HepG2 (cell line): Measurements from ENCODE around the gene ITIH3. TPM values are rescaled to one million over a fixed set of nuclear protein-coding genes. Genes with fewer than 3 reads are reported as not detected.

ENCODE experiments used
- ATAC-seq: fragments of 200-7000 bp; cut with Tn5 transposase; 3 replicates; pipeline ENCODE4 v1.9.1; 2020; ENCODE audit warnings: mild to moderate bottlenecking, moderate library complexity
- BruUV-seq: library from RNA; stranded (reverse); fragments of 400-500 nt; replicated peaks from 2 replicates; lab custom pipeline; 2021; lab: Mats Ljungman, UMichigan
- CTCF ChIA-PET: fragments of 300-600 bp; formaldehyde crosslinking; extraction: SDS; loops from one replicate; lab custom pipeline; 2021; ENCODE audit warnings: low total read pairs, inconsistent platforms, low intra/inter-chr PET ratio; lab: Yijun Ruan, JAX
- POLR2A ChIA-PET: fragments of 350-600 bp; sonication (Branson Sonifier 250); formaldehyde crosslinking; loops from one replicate; lab custom pipeline; 2020; ENCODE audit warnings: antibody characterized with exemption, inconsistent platforms; lab: Yijun Ruan, JAX
- DNase-seq: peaks from one replicate; pipeline ENCODE4 v3.0.0-alpha.2; 2015; ENCODE audit warnings: low spot score
- FAIRE-seq: peaks from 3 replicates; lab custom pipeline; 2011; peaks lifted over from hg19 to GRCh38; lab: Jason Lieb, UNC
- H2AFZ ChIP-seq: one replicate; pipeline ENCODE4 v1.6.1; 2011; ENCODE audit warnings: low read length, inconsistent platforms
- H3K27ac ChIP-seq: fragments of 300-600 bp; 3 replicates; pipeline ENCODE4 v1.8.0; 2011; ENCODE audit warnings: mixed run types, mild to moderate bottlenecking, mixed read lengths, low read length, inconsistent platforms; ENCODE audit not compliant: insufficient read depth; ENCODE audit errors: extremely low read length
- H3K27me3 ChIP-seq, 2 experiments: fragments of 200-600 bp in 1 of 2; 2 replicates in 1 of 2; 3 replicates in 1 of 2; pipeline versions ENCODE4 v1.6.0 to v1.8.0; 2011; ENCODE audit warnings: low read length in 2 of 2, mild to moderate bottlenecking in 2 of 2, moderate library complexity in 2 of 2, inconsistent platforms in 1 of 2; ENCODE audit not compliant: insufficient read depth in 2 of 2, control insufficient read depth in 1 of 2
- H3K36me3 ChIP-seq, 2 experiments: fragments of 200-600 bp in 1 of 2; replicated peaks in 1 of 2; 2 replicates in 1 of 2; 3 replicates in 1 of 2; pipeline versions ENCODE4 v1.5.1 to v1.8.0; 2011; ENCODE audit warnings: low read length in 2 of 2, inconsistent platforms in 1 of 2; ENCODE audit not compliant: insufficient read depth in 2 of 2, control insufficient read depth in 1 of 2
- H3K4me1 ChIP-seq: 2 replicates; pipeline ENCODE4 v1.5.1; 2012; ENCODE audit warnings: low read length, inconsistent platforms; ENCODE audit not compliant: insufficient read depth
- H3K4me2 ChIP-seq: 2 replicates; pipeline ENCODE4 v1.6.0; 2011; ENCODE audit warnings: low read depth, low read length, inconsistent platforms
- H3K4me3 ChIP-seq, 3 experiments: fragments of 200-600 bp in 1 of 3; sonication (generic), shearing (Covaris generic) in 1 of 3; replicated peaks in 1 of 3; 2 replicates each; pipeline ENCODE4 v1.5.1; 2011 to 2016; ENCODE audit warnings: low read length in 3 of 3, inconsistent platforms in 2 of 3, low read depth in 2 of 3, mild to moderate bottlenecking in 2 of 3, control low read depth in 1 of 3, mixed read lengths in 1 of 3; ENCODE audit not compliant: insufficient read depth in 1 of 3
- H3K79me2 ChIP-seq: one replicate; pipeline ENCODE4 v1.6.1; 2011; ENCODE audit warnings: low read length, inconsistent platforms; ENCODE audit not compliant: insufficient read depth
- H3K9ac ChIP-seq: 2 replicates; pipeline ENCODE4 v1.6.0; 2011; ENCODE audit warnings: mild to moderate bottlenecking, low read depth, low read length, inconsistent platforms; ENCODE audit not compliant: insufficient read depth
- H3K9me3 ChIP-seq: 2 replicates; pipeline ENCODE4 v1.5.1; 2012; ENCODE audit warnings: mild to moderate bottlenecking, low read length
- H4K20me1 ChIP-seq: 2 replicates; pipeline ENCODE4 v1.6.0; 2011; ENCODE audit warnings: inconsistent platforms, mild to moderate bottlenecking, low read length, moderate library complexity; ENCODE audit not compliant: insufficient read depth
- NFRKB ChIP-seq: fragments of 450-650 bp; IDR thresholded peaks from 2 replicates; pipeline ENCODE4 v1.6.1; 2017
- SP140L ChIP-seq: sonication (generic); formaldehyde crosslinking; IDR thresholded peaks from 2 replicates; pipeline ENCODE4 v1.4.0; 2020; ENCODE audit warnings: missing genetic modification reagents, borderline replicate concordance
- ZBTB42 ChIP-seq: sonication (generic); formaldehyde crosslinking; IDR thresholded peaks from 2 replicates; pipeline ENCODE4 v1.5.0; 2020; ENCODE audit warnings: mild to moderate bottlenecking, missing genetic modification reagents
- ZNF143 ChIP-seq: sonication (generic); formaldehyde crosslinking; IDR thresholded peaks from 2 replicates; pipeline ENCODE4 v1.4.0; 2020; ENCODE audit warnings: missing genetic modification reagents
- ZSCAN21 ChIP-seq: sonication (generic); formaldehyde crosslinking; IDR thresholded peaks from 2 replicates; pipeline ENCODE4 v1.8.0; 2022; ENCODE audit warnings: mild to moderate bottlenecking, missing genetic modification reagents, moderate library complexity, borderline replicate concordance
- WGBS: methylation state at CpG from one replicate; pipeline ENCODE4 v1.1.6; 2017; ENCODE audit warnings: low lambda C conversion rate; 5-methylcytosine and 5-hydroxymethylcytosine counted together
- in situ Hi-C: cut with HindIII; loops from 2 replicates; pipeline ENCODE4 v1.10.0; 2017; ENCODE audit warnings: low pct_unique_long_range_greater_than_20kb; ENCODE audit not compliant: extremely low pct_ligation_motif_present
- intact Hi-C: fragments of 100-400 bp; cut with micrococcal nuclease; formaldehyde crosslinking; loops from one replicate; pipeline ENCODE4 v1.10.0; 2022; ENCODE audit not compliant: unreplicated experiment
- polyA plus RNA-seq, 8 experiments: library from polyadenylated mRNA; depleted of rRNA in 3 of 8; stranded (reverse) in 7 of 8; unstranded in 1 of 8; fragments of >200 nt; fragmentation: Illumina TruSeq in 4 of 8; extraction: Trizol in 4 of 8; gene quantifications; 2 replicates each; pipeline versions ENCODE4 v1.2.1 to v1.2.3, GENCODE V29; 2011 to 2016; ENCODE audit warnings: low read depth in 4 of 8, missing spikeins in 1 of 8, mixed read lengths in 1 of 8; ENCODE audit not compliant: insufficient read depth in 1 of 8
- total RNA-seq, 5 experiments: library from RNA; depleted of rRNA; stranded (reverse); fragments of >200 nt; fragmentation: Illumina TruSeq; extraction: Trizol; gene quantifications; 2 replicates each; pipeline ENCODE4 v1.2.3, GENCODE V29; 2016; ENCODE audit warnings: low read depth in 1 of 5
- TF ChIP-seq, protein P1 (sequence below): sonication (generic); formaldehyde crosslinking; IDR thresholded peaks from 2 replicates; pipeline ENCODE4 v1.4.0; 2020; ENCODE audit warnings: missing genetic modification reagents, borderline replicate concordance
- TF ChIP-seq, protein P2 (sequence below): sonication (generic); formaldehyde crosslinking; IDR thresholded peaks from 2 replicates; pipeline ENCODE4; 2020; ENCODE audit warnings: missing genetic modification reagents, mild to moderate bottlenecking, borderline replicate concordance
- TF ChIP-seq, protein P3 (sequence below): IDR thresholded peaks from 2 replicates; pipeline ENCODE4 v1.6.1; 2016; ENCODE audit warnings: missing compliant biosample characterization, missing genetic modification reagents, borderline replicate concordance

The ITIH3 gene
- total and polyA plus RNA-seq, 2 of the 13 experiments (the other 11 are each of a cell fraction or from before 2014, with no cell fraction given), result 105 to 632 TPM

DNA sequence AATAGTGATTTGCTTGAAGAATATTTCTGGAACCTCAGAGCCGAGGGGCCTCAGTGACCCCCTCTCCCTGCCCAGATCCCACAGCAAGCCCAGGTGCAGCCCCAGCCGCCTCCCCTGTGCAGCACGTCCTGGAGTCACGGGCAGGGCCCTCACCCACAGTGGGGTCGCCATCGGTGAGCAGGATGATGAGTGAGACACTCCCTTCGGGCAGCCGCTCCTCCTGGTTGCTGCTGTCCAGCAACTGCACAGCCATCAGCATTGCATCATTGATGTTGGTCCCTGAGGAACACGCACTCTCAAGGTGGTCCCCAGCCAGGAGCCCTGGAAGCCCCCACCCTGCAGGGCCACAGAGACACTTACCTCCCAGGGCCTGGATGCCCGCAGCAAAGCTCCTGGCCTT lies 29.4 kb downstream of the ITIH3 start:
- no TSS peak for BruUV-seq
- no CpG with 5 or more reads among the region's 10 CpGs for WGBS
- no peak for FAIRE-seq
- Histone ChIP-seq H3K27me3 (no peaks in the 10 kb centered on the region), H3K36me3 (no peaks in the 10 kb centered on the region), H3K4me1 (peaks cover 70% of the 10 kb centered on the region), H3K9ac (no peak overlapping the region), H3K79me2 (no peaks in the 10 kb centered on the region), H3K27ac (no peak overlapping the region), H3K4me3 (no peak overlapping the region), H3K4me2 (no peak overlapping the region), H4K20me1 (no peaks in the 10 kb centered on the region), H3K9me3 (no peaks in the 10 kb centered on the region), H2AFZ (no peak overlapping the region)
- no peak for TF ChIP-seq SP140L
- no peak for DNase-seq
- ChIA-PET CTCF (no interaction called here), POLR2A (interaction anchor here (0.6 kb wide), 1 partner anchor 1403 kb away, joined by 3 read pairs; no protein-coding TSS in a partner anchor)
- in situ Hi-C loops, result loop anchor here (5.0 kb wide), 1 partner anchor 77 kb away; no protein-coding TSS in a partner anchor
- intact Hi-C loops, result loop anchor here (10.0 kb wide), 1 partner anchor 49 kb away; the partner anchor contains the start of genes ITIH1 and NEK4
- ATAC-seq, result no peak

DNA sequence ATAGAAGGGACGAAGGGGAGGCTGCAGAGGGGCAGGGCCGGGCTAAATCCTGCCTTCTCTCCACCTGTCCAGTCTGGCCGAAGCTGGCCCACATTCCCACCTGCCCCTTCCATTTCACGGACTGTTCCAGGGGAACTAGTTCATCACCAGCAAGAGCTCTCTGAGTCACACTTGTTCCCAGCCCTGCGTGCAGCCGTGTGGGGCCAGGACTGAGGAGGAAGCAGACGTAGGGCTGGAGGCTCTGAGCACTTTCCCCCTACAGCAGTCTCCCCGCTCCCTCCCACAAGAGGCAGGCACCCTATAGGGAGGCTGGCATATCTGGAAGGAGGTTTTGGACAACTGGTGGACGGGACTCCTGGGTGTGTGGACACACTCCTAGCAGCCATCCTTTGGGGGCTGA lies 32.8 kb downstream of the ITIH3 start:
- ATAC-seq (peak; percentile 3), DNase-seq (no peak), FAIRE-seq (no peak)
- H2AFZ ChIP-seq, result no peak overlapping the region
- no peak overlapping the region for H3K27ac ChIP-seq
- 36% methylated on average over 9 of the region's 9 CpGs for WGBS
- H3K4me1 ChIP-seq, result peaks cover 74% of the 10 kb centered on the region
- no peaks in the 10 kb centered on the region for H3K36me3 ChIP-seq
- H3K79me2 ChIP-seq, result no peaks in the 10 kb centered on the region
- POLR2A ChIA-PET, result interaction anchor here (1.3 kb wide), 1 partner anchor 33 kb away, joined by 7 read pairs; the partner anchor contains the start of gene ITIH3
- H3K9ac ChIP-seq, result no peak overlapping the region
- no TSS peak for BruUV-seq
- no peaks in the 10 kb centered on the region for H3K27me3 ChIP-seq
- peak overlapping the region in 1 of 3 experiments; percentile 41; a peak in 1 of 6 replicates for H3K4me3 ChIP-seq
- intact Hi-C loops (loop anchor here (10.0 kb wide), 1 partner anchor 53 kb away; the partner anchor contains the start of genes ITIH1 and NEK4), in situ Hi-C loops (no loop called here)
- no peaks in the 10 kb centered on the region for H4K20me1 ChIP-seq
- CTCF ChIA-PET, result interaction anchor here (1.1 kb wide), 1 partner anchor 24 kb away, joined by 3 read pairs; no protein-coding TSS in a partner anchor
- no peaks in the 10 kb centered on the region for H3K9me3 ChIP-seq
- H3K4me2 ChIP-seq, result peak overlapping the region; percentile 62
- TF ChIP-seq ZSCAN21 (CRISPR knock-in tag) (0 out of 2 replicates have a peak, but pooled peaks have one; percentile 11), ZBTB42 (CRISPR knock-in tag) (0 out of 2 replicates have a peak, but pooled peaks have one; percentile 14), ZNF143 (CRISPR knock-in tag) (no peak), NFRKB (no peak)
- TF ChIP-seq, protein P1, sequence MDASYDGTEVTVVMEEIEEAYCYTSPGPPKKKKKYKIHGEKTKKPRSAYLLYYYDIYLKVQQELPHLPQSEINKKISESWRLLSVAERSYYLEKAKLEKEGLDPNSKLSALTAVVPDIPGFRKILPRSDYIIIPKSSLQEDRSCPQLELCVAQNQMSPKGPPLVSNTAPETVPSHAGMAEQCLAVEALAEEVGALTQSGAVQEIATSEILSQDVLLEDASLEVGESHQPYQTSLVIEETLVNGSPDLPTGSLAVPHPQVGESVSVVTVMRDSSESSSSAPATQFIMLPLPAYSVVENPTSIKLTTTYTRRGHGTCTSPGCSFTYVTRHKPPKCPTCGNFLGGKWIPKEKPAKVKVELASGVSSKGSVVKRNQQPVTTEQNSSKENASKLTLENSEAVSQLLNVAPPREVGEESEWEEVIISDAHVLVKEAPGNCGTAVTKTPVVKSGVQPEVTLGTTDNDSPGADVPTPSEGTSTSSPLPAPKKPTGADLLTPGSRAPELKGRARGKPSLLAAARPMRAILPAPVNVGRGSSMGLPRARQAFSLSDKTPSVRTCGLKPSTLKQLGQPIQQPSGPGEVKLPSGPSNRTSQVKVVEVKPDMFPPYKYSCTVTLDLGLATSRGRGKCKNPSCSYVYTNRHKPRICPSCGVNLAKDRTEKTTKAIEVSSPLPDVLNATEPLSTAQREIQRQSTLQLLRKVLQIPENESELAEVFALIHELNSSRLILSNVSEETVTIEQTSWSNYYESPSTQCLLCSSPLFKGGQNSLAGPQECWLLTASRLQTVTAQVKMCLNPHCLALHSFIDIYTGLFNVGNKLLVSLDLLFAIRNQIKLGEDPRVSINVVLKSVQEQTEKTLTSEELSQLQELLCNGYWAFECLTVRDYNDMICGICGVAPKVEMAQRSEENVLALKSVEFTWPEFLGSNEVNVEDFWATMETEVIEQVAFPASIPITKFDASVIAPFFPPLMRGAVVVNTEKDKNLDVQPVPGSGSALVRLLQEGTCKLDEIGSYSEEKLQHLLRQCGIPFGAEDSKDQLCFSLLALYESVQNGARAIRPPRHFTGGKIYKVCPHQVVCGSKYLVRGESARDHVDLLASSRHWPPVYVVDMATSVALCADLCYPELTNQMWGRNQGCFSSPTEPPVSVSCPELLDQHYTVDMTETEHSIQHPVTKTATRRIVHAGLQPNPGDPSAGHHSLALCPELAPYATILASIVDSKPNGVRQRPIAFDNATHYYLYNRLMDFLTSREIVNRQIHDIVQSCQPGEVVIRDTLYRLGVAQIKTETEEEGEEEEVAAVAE, result no peak
- TF ChIP-seq, protein P2, sequence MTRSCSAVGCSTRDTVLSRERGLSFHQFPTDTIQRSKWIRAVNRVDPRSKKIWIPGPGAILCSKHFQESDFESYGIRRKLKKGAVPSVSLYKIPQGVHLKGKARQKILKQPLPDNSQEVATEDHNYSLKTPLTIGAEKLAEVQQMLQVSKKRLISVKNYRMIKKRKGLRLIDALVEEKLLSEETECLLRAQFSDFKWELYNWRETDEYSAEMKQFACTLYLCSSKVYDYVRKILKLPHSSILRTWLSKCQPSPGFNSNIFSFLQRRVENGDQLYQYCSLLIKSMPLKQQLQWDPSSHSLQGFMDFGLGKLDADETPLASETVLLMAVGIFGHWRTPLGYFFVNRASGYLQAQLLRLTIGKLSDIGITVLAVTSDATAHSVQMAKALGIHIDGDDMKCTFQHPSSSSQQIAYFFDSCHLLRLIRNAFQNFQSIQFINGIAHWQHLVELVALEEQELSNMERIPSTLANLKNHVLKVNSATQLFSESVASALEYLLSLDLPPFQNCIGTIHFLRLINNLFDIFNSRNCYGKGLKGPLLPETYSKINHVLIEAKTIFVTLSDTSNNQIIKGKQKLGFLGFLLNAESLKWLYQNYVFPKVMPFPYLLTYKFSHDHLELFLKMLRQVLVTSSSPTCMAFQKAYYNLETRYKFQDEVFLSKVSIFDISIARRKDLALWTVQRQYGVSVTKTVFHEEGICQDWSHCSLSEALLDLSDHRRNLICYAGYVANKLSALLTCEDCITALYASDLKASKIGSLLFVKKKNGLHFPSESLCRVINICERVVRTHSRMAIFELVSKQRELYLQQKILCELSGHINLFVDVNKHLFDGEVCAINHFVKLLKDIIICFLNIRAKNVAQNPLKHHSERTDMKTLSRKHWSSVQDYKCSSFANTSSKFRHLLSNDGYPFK (CRISPR knock-in tag), result 0 out of 2 replicates have a peak, but pooled peaks have one; percentile 7
- TF ChIP-seq, protein P3, sequence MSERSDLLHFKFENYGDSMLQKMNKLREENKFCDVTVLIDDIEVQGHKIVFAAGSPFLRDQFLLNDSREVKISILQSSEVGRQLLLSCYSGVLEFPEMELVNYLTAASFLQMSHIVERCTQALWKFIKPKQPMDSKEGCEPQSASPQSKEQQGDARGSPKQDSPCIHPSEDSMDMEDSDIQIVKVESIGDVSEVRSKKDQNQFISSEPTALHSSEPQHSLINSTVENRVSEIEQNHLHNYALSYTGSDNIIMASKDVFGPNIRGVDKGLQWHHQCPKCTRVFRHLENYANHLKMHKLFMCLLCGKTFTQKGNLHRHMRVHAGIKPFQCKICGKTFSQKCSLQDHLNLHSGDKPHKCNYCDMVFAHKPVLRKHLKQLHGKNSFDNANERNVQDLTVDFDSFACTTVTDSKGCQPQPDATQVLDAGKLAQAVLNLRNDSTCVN (CRISPR knock-in tag), result 0 out of 2 replicates have a peak, but pooled peaks have one; percentile 28
